ENCODE results near the gene C10orf71.

C10orf71 gene

DNA sequence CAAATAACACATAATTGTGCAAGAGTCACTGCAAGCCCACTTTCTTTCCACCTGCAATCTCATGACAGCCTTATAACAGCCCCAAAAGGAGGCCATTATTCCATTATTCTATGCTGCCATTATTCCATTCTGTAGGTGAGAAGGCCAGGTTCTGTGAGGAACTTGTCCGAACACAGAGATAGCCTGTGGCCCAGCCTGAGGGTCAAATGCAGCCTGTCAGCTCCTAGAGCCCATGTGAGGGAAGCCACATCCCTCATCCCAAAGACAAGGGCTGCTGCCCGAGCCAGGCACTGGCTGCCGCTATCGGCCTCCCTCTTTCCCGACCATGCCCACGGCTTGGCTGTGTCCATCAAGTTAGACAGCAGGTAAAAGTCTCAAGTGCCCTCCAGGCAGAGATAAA, 24.1 kb upstream of the C10orf71 start:
- no peak for DNase-seq (ENCODE audit: low read depth)

DNA sequence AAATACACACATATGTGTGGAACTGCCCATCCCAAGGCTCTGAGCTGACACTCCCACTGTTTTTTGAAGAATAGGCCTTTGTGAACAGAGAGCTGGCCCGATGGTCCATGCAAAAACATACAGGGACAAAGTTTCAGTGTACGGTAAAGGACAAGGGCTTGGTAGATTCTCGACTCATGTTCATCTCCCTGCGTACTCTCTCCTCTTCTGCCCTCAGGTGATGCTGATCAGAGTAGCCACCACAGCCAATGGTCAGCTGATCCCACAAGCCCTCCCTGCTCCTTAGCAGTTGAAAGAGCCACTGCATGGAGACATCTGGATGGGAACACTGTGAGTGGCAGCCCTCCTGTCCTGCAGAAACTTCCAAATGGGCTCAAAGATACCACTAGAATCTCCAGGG, 23.1 kb upstream of the C10orf71 start:
- no peak for DNase-seq (ENCODE audit: low read depth)

DNA sequence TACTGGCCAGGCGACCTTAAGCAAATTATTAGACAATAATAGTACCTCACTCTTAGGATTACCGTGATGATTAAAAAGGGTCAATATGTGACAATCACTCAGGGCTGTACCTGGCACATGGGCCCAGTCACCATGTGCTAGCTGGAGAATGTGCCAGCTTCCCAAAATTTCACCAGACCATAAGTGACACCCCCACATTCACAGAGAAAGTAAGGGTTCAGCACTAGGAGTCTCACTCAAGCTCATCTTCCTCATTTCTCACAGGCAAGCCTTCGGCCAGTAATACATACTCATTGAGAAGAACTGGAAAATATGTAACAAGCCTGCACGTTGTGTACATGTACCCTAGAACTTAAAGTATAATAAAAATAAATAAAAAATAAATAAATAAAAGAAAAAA, 22.4 kb upstream of the C10orf71 start:
- no peak for DNase-seq (ENCODE audit: low read depth)

DNA sequence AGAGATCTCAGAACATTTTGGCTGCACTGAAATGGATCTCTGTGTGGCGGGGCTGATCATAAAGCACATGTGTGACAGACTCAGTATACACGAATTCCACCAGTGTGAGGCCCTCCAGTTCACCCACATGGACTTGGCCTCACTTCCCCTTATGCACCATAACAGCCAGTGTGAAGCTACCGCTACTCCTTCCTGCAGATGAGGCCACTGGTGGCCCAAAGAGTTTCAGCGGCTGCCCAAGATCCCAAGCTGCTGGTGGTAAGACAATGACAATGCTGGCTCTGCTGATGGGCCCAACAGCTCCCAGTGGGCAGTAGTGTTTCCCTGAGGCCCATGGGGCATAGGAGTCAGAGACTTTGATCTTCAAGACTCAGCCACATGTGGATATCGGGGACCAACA, 21.0 kb upstream of the C10orf71 start:
- no peak for DNase-seq (ENCODE audit: low read depth)

DNA sequence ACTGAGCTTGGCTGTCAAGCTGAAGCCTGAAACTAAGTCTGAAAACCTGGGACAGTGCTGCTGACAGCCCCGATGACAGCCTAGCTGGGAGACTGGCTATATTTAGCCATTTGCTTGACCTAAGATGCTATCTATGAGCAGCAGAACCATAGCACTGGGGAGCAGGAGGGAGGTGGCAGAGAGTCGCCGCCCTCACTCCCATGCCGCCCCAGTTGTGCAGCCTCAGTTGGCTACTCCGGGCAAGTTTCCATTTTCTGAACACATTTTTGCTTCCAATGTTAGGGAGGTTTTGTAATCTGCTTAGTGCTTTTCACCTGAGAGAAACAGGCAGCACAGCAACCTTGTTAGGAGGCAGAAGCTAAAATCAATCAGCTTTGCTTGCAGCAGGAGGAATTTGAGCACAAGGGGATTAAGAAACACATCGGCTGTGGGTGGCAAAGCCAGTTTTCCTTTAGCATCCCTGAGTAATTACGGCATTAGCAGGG, 20.4 kb upstream of the C10orf71 start:
- no peak for DNase-seq (ENCODE audit: low read depth)

DNA sequence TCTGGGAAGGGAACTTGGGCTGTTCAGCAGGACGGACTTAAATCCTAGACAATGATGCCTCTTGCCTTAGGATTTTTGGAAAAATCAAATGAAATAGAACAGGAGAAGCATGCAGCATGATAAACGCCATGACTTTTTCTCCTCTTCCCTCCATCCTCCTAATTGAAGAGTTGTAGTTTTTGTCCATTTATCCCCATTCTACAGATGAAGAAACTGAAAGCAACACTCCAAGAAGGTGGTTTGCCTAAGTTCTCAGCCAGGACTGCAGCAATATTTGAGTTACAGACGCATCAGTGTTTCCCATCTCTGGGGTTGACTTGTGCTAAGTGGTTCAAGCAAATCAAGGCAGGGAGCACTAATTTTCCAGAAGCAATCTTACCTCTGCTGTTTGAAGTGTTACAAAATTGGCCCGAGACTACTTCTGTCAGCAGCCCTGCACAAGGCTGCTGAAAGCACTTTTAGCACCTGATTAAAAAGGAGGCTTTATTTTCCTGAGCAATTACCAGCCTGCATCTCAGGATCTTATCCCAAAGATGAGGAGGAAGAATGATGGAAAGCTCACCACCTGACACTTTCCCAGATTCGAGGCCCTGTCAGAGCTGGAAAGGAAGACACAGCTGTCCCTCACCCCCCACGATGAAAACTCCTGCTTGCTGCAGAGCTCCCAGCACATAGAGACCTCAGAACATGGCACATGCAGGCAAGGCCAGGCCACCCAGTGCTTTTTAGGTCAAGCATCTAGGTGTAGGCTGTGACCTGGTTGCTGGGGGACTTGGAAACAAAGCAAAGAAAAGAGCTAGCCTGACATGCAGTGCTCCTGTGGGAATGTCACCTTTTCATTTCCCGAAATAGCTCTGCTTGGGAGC, 19.7 kb upstream of the C10orf71 start:
- no peak for DNase-seq (ENCODE audit: low read depth)

DNA sequence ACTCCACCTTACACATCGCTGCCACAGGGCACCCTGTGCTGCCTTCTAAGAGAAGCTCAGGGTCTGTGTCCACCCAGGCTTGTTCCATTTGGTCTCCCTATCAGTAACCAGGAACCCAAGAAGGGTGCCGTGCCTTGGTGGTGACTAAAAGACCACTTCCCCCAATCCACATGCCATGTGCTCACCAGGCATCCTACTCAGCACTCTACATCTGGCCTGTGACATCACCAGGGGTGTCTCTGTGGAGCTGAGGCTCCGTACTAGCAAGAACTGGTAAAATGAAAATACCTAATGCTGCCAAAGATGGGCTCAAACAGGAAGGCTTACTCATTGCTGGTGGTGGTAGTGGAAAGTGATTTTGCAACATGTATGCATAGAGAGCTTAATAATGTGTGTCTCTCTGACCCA, 19.0 kb upstream of the C10orf71 start:
- no peak for DNase-seq (ENCODE audit: low read depth)

DNA sequence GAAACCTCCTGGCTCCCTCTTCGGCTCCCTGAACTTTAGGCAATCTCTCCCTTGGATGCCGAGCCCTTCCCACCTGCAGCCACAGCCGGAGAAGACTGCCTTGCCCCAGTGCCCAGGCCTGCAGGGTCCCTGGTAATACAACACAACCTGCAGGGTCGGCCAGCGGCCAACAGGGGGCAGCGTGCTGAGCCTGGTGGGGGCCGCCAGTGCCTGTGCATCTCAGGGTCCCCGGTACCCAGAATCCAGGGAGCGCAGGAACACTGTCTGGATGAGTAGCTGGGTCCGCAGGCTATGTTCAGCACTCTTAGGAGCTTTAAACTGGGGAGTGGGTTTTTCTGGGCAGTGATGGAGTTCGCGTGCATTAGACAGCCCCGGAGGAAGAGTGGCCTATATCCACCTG, 17.5 kb upstream of the C10orf71 start:
- DNase-seq (ENCODE audit: low read depth): no peak

DNA sequence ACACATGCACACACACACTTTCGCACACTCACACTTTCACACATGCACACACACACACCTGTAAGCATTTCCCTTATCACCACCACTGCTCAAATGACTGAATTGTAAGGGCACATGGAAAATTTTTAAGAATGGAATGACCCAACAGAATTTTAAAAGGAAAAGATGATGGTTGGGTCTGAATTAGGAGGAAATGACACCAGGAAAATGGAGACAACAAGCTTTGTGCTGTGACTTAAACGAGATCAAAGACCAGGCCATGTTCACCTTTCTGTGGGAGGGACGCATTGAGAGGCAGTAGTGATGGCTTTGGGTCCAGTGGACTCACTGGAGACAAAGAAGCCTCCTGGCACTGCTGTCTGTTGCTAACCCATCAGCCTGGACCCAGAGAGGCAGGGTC, 16.7 kb upstream of the C10orf71 start:
- DNase-seq (ENCODE audit: low read depth): no peak

DNA sequence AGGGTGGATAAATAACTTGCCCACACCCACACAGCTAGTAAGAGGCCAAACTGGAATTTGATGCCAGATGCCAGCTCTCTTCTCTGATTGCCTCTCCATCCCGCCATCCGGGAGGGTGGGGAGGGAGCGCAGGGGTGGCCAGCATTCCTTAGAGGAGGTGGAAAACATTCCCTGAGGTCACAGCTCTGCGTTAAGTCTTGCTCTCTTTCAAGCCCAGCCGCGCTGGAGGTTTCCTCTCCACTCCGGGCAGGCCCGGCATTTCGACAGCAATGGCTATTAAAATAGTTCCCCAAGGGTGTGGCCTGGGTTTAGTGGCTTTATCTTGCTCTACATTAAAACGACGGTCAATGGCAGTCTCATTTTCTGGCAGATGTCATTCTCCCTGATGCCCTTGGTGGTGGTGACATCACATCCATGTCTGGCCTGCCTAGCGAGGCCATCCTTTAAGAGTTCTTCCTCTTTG, 16.1 kb upstream of the C10orf71 start:
- DNase-seq (ENCODE audit: low read depth): no peak

DNA sequence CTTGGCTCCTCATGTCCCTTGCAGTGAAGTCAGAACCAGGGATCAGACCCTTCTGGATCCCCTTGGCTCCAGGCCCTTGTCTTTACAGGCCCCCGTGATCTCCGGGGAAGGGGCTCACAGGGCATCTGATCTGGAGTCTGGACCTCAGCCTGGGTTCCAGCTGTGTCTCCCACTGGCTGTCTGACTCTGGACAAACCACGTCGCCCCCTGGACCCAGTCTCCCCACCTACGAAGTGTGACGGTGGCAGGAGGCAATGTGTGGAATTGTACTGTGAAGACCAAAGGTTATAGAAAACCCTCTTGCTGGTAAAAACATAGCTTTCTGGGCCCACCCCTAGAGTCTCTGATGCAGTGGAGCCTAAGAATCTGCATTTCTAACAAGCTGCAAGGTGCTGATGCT, 15.5 kb upstream of the C10orf71 start:
- no peak for DNase-seq (ENCODE audit: low read depth)

DNA sequence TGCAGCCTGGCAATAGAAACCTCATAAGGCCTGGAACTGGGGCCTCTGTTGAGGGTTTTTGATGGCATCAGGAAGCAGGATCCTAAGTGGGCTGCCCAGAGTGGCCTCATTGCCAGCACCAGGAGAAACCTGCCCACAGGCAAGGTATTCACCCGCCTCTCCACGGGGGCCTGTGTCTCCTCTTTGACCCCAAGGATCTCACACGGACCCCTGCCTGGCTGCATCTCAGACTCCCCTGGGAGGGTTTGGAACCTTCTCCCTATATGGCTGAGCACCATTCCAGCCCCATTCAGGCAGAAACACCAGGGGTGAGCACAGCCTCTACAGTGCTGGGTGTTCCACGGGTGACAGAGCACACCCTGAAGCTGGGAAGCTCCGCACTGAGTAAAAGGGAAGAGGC, 14.6 kb upstream of the C10orf71 start:
- DNase-seq (ENCODE audit: low read depth): no peak

DNA sequence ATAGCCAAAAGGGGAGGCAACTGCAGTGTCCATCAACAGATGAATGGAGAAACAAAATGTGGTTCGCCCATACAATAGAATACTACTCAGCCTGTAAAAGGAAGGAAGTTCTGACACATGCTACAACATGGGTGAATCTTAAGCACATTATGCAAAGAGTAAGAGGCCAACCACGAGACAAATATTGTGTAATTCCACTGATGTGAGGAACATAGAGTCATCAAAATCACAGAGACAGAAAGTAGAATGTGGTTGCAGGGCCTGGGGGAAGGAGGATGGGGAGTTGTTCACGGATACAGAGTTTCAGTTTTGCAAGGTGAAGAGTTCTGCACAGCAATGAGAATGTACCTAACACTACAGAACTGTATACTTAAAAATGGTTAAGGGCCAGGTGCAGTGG, 13.7 kb upstream of the C10orf71 start:
- no peak for DNase-seq (ENCODE audit: low read depth)

DNA sequence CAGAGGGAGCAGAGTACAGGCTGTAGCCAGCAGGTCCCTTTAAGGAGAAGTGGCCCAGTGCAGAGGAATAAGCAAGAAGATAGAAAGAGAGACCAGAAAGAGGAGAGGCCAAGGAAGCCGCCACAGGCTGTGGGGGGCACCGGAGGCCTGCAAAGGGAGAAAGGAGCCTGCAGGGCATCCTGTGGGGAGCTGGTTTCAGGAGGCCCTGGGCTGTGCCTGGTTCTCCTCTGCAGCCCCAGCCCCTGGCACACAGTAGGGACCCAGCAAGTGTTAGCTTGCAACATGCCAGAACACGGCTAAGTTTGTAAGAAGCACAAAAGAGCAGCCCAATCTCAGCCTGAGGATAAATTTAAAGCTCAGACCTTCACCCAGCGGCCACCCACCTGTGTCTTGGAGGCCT, 12.3 kb upstream of the C10orf71 start:
- DNase-seq (ENCODE audit: low read depth): no peak

DNA sequence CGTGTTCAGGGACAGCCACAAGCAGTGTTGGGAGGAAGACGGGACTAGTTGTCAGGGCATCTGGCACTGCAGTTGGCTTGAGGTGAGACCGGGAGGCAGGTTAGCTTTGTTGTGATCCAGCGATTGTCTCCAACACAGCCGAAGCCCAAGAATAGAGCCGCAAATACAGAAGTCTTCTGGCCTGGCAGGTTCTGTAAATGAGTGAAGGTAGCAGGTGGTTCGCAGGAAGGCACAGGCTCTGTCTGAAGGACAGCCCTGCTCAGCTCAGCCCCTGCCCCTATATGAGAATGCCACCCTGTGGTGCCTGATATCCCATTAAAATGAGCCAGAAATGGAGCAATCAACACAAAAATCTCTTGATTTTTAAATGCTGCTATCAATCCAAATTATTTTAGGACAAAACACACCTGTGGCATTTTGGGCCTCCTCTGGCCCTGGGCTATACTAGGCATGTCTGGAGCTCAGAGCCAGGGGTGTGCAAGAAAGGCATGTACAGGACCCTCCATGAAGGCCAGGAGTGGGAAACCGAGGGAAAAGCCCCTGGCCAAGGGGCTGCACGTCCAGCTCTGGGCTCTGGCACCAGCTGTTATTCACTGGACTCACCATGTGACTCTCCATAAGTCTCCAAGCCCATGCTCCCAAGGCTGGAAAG, 11.2 kb upstream of the C10orf71 start:
- no peak for DNase-seq (ENCODE audit: low read depth)

DNA sequence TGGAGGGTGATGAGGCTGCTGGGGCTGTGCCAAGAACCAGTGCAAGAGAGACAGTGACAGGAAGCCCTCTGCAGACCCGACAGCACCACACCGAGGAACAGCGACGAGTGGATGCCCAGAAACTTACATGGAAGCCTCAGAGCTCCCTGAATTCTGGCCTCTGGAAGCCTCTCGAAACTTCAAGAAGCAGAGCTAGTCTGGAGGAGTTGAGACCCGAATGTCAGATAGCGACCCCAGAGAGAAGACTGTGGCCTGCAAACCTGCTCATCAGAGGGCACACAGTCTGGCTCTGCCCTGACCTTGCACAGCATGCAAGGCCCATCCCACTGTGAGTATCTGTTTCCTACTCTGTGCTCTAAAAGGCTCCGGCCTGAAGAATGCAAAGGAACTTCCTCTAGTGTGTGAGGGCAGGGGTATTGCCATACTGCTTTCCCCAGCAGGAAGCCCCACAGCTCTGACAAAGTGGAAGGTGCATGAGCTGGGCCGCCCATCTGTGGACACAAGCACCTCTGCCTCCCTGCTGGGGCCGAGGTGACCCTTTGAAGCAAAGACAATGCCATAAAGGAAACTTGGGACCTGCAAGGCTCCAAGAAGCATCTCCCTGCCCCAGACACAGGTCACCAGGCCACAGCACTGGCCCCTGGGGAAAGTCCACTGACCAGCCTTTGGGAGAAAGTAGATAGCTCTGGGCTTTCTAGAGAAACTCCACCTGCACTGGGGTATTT, 10.5 kb upstream of the C10orf71 start:
- no peak for DNase-seq (ENCODE audit: low read depth)

DNA sequence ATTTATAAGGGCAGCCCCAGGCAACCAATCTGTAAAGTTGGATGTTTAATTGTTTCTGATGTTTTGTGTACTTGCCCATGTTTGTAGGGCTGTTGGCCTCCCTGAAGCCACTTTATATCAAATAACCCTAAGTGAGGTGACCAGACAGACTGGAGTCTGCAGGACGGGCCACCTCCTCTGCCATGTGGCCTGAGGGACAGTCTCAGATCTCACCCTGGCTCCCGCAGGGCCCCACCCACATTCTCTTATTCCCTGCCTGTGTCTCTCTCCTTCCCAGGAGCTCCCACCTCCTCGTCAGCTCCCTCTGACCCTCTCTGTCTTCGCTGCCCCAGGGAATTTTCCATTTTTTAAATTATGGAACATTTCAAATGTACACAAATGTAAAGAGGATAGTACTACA, 9.5 kb upstream of the C10orf71 start:
- DNase-seq (ENCODE audit: low read depth): no peak

DNA sequence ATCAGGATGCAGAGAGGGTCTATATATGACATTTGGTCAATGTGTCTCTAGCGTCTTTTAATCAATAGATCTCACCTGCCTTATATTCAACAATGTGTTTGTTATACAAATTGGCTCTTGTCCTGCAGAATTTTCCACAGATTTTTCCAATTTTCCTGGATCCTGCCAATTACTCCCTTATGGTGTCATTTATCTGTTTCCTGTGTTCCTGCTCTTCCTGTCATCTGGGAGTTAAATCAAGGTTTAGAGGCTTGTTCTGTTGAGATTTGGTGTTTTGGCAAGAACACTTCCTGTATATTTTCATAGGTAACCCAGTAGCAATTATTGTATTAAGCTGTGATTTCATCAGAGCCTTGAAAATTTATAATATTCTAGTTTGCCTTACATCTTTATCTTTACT, 8.8 kb upstream of the C10orf71 start:
- no peak for DNase-seq (ENCODE audit: low read depth)

DNA sequence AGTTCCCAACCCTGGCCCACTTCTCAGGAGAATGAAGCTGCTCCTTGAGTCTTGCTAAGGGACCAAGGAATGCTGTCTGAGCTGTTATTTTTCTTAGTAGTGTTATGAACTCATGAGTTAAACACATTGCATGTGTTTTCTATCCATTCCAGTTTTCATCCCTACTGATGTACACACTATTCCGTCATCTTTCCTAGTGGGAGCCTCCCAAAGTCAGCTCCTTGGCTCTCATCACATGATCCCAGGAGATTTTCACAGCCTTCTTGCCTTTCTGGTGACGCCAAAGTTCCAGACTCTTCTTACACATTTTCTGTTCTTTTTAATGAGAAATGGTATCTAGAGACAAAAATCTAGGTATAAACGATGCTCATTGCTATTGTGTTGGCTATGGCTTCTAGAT, 8.4 kb upstream of the C10orf71 start:
- DNase-seq (ENCODE audit: low read depth): no peak

DNA sequence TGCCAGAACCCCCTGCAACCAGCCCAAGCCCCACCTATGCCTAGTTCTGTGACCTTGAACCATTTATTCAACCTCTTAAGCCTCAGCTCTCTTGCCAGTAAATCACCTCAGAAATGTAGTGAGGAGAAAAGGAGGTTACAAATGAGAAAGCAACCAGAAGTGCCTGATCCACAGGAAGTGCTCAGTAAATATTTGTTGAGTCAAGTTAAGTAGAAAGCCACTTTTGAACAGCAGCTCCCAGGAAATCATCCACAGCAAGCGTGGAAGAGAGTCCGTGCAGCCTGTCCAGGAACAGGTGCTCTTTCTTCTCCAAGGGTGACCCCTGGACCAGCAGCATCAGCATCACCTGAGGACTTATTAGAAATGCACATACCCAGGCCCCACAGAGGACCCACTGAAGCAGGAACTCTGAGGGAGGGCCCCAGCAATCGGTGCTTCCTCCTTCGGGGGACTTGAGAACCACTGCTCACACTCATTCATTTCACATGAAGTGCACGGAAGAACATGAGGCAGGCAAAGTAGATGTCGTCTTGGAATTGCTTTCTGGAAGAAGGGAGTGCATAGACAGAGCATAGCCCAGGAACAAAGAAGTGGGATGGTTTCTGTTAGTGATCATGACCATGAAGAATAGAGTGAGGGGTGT, 6.3 kb upstream of the C10orf71 start:
- no peak for DNase-seq (ENCODE audit: low read depth)

DNA sequence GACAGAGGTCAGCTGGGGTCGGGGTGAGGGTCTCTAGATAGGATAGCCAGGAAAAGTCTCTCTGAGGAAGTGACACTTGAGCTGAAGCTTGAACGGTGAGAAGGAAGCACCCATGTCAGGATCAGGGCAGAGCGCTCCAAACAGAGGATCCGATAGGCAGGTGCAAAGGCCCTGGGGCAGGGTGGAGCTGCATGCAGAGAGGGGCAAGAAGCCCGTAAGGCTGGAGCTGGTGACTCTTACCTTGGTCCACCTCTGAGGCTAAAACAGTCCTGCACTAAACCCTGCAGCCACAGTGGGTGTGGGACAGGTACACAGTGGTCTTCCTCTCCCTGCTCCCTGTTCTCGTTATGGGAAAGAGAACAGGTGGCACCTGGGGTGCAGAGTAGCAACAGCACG, 5.8 kb upstream of the C10orf71 start:
- DNase-seq (ENCODE audit: low read depth): no peak

DNA sequence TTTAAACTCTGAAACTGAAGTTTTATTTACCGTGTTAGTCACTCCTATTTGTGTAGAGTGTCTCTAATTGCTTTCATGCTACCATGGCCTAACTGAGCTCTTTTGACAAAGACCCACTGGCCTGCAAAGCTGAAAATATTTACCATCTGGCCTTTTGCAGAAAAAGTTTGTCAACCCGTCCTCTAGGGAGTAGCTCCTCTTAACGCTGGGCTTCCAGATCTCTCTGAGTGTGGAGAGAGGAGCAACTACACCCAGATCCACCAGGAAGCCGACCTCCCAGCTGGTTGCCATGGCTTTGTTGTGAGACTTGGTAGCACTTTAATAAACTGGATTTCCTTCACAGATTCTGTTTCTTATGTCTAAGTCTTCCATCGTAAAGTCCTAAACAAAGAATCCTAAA, 4.2 kb upstream of the C10orf71 start:
- no peak for DNase-seq (ENCODE audit: low read depth)
